ENCODE results near the gene ELOB.

ELOB gene

GRCh38 chr16:2768403-2769089, 8.5 kb downstream of the ELOB start:
- Histone ChIP-seq H3K9ac (ENCODE audit: low read depth, low read length, poor library complexity, severe bottlenecking) (no peak overlapping the region), H3K27me3 (ENCODE audit: insufficient read depth, low read length, poor library complexity, severe bottlenecking) (no peaks in the 10 kb centered on the region), H3K9me3 (ENCODE audit: insufficient read depth, low read depth, low read length) (no peaks in the 10 kb centered on the region), H3K9me2 (replicated peaks; ENCODE audit: low read depth, low read length) (no peaks in the 10 kb centered on the region), H3F3A (ENCODE audit: low read depth) (no peaks in the 10 kb centered on the region), H3K36me3 (ENCODE audit: insufficient read depth, low read length) (peaks cover 76% of the 10 kb centered on the region; the same call in 1 of the 2 replicates), H3K4me1 (ENCODE audit: insufficient read depth, low read length, poor library complexity, severe bottlenecking) (no peaks in the 10 kb centered on the region), H3K79me2 (ENCODE audit: insufficient read depth, low read length) (peaks cover 18% of the 10 kb centered on the region; the same call in 1 of the 2 replicates), H2AFZ (ENCODE audit: low read length) (no peak overlapping the region), H3K4me3 (ENCODE audit: low read length, poor library complexity, severe bottlenecking) (no peak overlapping the region), H3K4me2 (ENCODE audit: low read depth, low read length, poor library complexity, severe bottlenecking) (no peak overlapping the region), H4K20me1 (ENCODE audit: insufficient read depth, low read length, poor library complexity, severe bottlenecking) (peaks cover 16% of the 10 kb centered on the region)
- no peak for TF ChIP-seq EZH2phosphoT487 (IDR thresholded peaks at IDR 0.05; ENCODE audit: borderline replicate concordance)
- no peak for TF ChIP-seq CTCF (conservative IDR thresholded peaks at IDR 0.05; ENCODE audit: low read length)

GRCh38 chr16:2767891-2768290, 9.2 kb downstream of the ELOB start:
- Histone ChIP-seq H3K9me2 (replicated peaks; ENCODE audit: low read depth, low read length) (no peaks in the 10 kb centered on the region), H3K9me3 (ENCODE audit: insufficient read depth, low read depth, low read length) (no peaks in the 10 kb centered on the region), H3K4me2 (ENCODE audit: low read depth, low read length, poor library complexity, severe bottlenecking) (no peak overlapping the region), H3K36me3 (ENCODE audit: insufficient read depth, low read length) (peaks cover 78% of the 10 kb centered on the region; the same call in 1 of the 2 replicates), H3K79me2 (ENCODE audit: insufficient read depth, low read length) (peaks cover 20% of the 10 kb centered on the region; the same call in 1 of the 2 replicates), H2AFZ (ENCODE audit: low read length) (no peak overlapping the region), H4K20me1 (ENCODE audit: insufficient read depth, low read length, poor library complexity, severe bottlenecking) (peaks cover 17% of the 10 kb centered on the region), H3K27me3 (ENCODE audit: insufficient read depth, low read length, poor library complexity, severe bottlenecking) (no peaks in the 10 kb centered on the region), H3K4me3 (ENCODE audit: low read length, poor library complexity, severe bottlenecking) (no peak overlapping the region), H3K9ac (ENCODE audit: low read depth, low read length, poor library complexity, severe bottlenecking) (no peak overlapping the region), H3K4me1 (ENCODE audit: insufficient read depth, low read length, poor library complexity, severe bottlenecking) (no peaks in the 10 kb centered on the region), H3F3A (ENCODE audit: low read depth) (no peaks in the 10 kb centered on the region)
- TF ChIP-seq CTCF (conservative IDR thresholded peaks at IDR 0.05; ENCODE audit: low read length): no peak
- no peak for TF ChIP-seq EZH2phosphoT487 (IDR thresholded peaks at IDR 0.05; ENCODE audit: borderline replicate concordance)

GRCh38 chr16:2767140-2767731, 9.8 kb downstream of the ELOB start:
- Histone ChIP-seq H3K9me2 (replicated peaks; ENCODE audit: low read depth, low read length) (no peaks in the 10 kb centered on the region), H3K27me3 (ENCODE audit: insufficient read depth, low read length, poor library complexity, severe bottlenecking) (no peaks in the 10 kb centered on the region), H3K4me1 (ENCODE audit: insufficient read depth, low read length, poor library complexity, severe bottlenecking) (no peaks in the 10 kb centered on the region), H3K79me2 (ENCODE audit: insufficient read depth, low read length) (peaks cover 23% of the 10 kb centered on the region; the same call in 1 of the 2 replicates), H3K4me3 (ENCODE audit: low read length, poor library complexity, severe bottlenecking) (no peak overlapping the region), H4K20me1 (ENCODE audit: insufficient read depth, low read length, poor library complexity, severe bottlenecking) (peaks cover 17% of the 10 kb centered on the region), H3K36me3 (ENCODE audit: insufficient read depth, low read length) (peaks cover 85% of the 10 kb centered on the region; the same call in 1 of the 2 replicates), H3F3A (ENCODE audit: low read depth) (no peaks in the 10 kb centered on the region), H3K9me3 (ENCODE audit: insufficient read depth, low read depth, low read length) (no peaks in the 10 kb centered on the region), H3K4me2 (ENCODE audit: low read depth, low read length, poor library complexity, severe bottlenecking) (no peak overlapping the region), H2AFZ (ENCODE audit: low read length) (no peak overlapping the region), H3K9ac (ENCODE audit: low read depth, low read length, poor library complexity, severe bottlenecking) (no peak overlapping the region)
- TF ChIP-seq EZH2phosphoT487 (IDR thresholded peaks at IDR 0.05; ENCODE audit: borderline replicate concordance): no peak
